Measurements from ENCODE around the gene MEIKIN. TPM values are rescaled to one million over a fixed set of nuclear protein-coding genes. Genes with fewer than 3 reads are reported as not detected.

The MEIKIN gene
- total RNA-seq, 1 donor from 2014 or later = not detected

- intact Hi-C loops (cut with DNase I) = no loop called here
- DNase-seq = no peak
- no peak for ATAC-seq (ENCODE audit: poor library complexity)
These were observed 185.8 kb downstream of the MEIKIN start for GRCh38 chr5:131759704-131760103.

DNA sequence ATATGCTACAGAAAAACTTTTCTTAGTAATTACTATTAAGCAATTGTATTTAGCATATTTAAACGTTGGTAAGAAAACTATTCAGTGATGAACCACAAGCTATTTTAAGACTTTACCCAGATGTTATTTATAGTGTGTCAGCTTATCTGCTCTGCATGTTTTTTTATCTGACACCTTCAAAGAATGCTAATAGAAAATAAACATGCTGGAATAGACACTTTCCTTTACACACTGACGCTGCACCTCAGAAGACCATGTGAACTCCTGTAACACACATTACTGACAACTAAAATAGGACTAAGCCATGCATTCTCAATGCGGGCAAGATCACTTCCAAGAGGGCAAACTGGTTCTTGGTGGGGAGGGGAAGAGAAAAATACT is 187.0 kb downstream of the MEIKIN start:
- DNase-seq = no peak
- intact Hi-C loops (cut with DNase I) = no loop called here
- peak; percentile 85 for ATAC-seq (ENCODE audit: poor library complexity)

- DNase-seq (no peak), ATAC-seq (ENCODE audit: poor library complexity) (peak; percentile 39)
- intact Hi-C loops (cut with DNase I) = no loop called here
These were observed 187.5 kb downstream of the MEIKIN start for GRCh38 chr5:131757830-131758519.

Other genes with a start within 250 kb of the MEIKIN start
- gene FNIP1, start 148.6 kb downstream of the MEIKIN start, total RNA-seq = 30.7 TPM
- gene ACSL6, start 66.0 kb upstream of the MEIKIN start, total RNA-seq = 3.0 TPM
- gene IL3, start 115.0 kb upstream of the MEIKIN start, total RNA-seq = not detected
- not detected for gene CSF2, start 128.1 kb upstream of the MEIKIN start, total RNA-seq